ENCODE results near the gene MAP1LC3B2. TPM values are rescaled to one million over a fixed set of nuclear protein-coding genes. Genes with fewer than 3 reads are reported as not detected.

MAP1LC3B2 gene
- total RNA-seq, 1 experiment from 2014 or later: 1.5 TPM

DNA sequence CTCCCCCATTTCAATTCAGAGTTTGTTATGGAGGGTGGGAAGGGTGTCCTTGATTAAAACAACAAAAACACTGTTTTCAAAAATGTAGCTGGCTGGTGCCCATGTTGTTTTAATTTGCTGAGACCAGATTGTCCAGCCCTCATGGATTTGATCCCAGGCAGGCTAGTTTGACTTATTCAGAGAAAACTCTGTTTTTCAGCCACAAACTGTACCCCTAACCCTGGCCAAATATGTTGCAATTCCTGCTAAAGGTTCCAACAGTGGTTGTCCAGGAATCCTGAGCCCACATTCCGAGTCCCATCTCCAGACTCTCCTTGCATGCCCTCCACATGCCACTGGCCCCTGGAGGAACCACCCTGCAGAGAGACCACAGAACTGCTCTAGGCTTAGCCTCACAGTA lies 36.0 kb downstream of the MAP1LC3B2 start:
- no peak overlapping the region for H3K27ac ChIP-seq (ENCODE audit: insufficient read length, low read depth, low read length)
- H2BK12ac ChIP-seq (ENCODE audit: insufficient read length, low read depth, low read length): no peak overlapping the region
- no peak overlapping the region for H3K23ac ChIP-seq (ENCODE audit: insufficient read length, low read depth, low read length)
- no peak overlapping the region for H4K91ac ChIP-seq (ENCODE audit: insufficient read length, low read depth, low read length)
- no peak overlapping the region for H4K5ac ChIP-seq (ENCODE audit: insufficient read length, low read depth, low read length)
- H3K9ac ChIP-seq (ENCODE audit: extremely low read depth, insufficient read length, low read length): no peak overlapping the region
- H2BK120ac ChIP-seq (ENCODE audit: low read depth, low read length, poor library complexity, severe bottlenecking): no peak overlapping the region
- Mint-ChIP-seq H3K36me3 (ENCODE audit: insufficient read depth in 1 of 3, low read depth in 3 of 3) (no peaks in the 10 kb centered on the region; a peak in 1 of 7 replicates), H3K4me1 (peaks cover 18 to 22% of the 10 kb centered on the region in 2 experiments), H3K4me3 (no peak overlapping the region), H3K27ac (no peak overlapping the region), H3K27me3 (ENCODE audit: low read depth) (peaks cover 2% of the 10 kb centered on the region), H3K9me3 (no peaks in the 10 kb centered on the region; a peak in 2 of 5 replicates)
- no peaks in the 10 kb centered on the region; the same call in 1 of the 2 replicates for H3K4me1 ChIP-seq (ENCODE audit: insufficient read depth, low read length)
- TF ChIP-seq, protein P1, sequence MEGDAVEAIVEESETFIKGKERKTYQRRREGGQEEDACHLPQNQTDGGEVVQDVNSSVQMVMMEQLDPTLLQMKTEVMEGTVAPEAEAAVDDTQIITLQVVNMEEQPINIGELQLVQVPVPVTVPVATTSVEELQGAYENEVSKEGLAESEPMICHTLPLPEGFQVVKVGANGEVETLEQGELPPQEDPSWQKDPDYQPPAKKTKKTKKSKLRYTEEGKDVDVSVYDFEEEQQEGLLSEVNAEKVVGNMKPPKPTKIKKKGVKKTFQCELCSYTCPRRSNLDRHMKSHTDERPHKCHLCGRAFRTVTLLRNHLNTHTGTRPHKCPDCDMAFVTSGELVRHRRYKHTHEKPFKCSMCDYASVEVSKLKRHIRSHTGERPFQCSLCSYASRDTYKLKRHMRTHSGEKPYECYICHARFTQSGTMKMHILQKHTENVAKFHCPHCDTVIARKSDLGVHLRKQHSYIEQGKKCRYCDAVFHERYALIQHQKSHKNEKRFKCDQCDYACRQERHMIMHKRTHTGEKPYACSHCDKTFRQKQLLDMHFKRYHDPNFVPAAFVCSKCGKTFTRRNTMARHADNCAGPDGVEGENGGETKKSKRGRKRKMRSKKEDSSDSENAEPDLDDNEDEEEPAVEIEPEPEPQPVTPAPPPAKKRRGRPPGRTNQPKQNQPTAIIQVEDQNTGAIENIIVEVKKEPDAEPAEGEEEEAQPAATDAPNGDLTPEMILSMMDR (conservative IDR thresholded peaks at IDR 0.05): no peak
- H2BK5ac ChIP-seq (ENCODE audit: insufficient read length, low read length): no peak overlapping the region
- no peak overlapping the region for H3K4ac ChIP-seq (ENCODE audit: low read depth, low read length)
- no peak overlapping the region for H3K14ac ChIP-seq (ENCODE audit: insufficient read depth, low read length)
- no peaks in the 10 kb centered on the region for H3K27me3 ChIP-seq (ENCODE audit: insufficient read depth, low read length)
- H3K23me2 ChIP-seq (ENCODE audit: insufficient read length, low read depth, low read length, poor library complexity, severe bottlenecking): no peaks in the 10 kb centered on the region
- no peak for DNase-seq
- H4K20me1 ChIP-seq (ENCODE audit: control insufficient read depth, insufficient read depth, insufficient read length): no peaks in the 10 kb centered on the region
- WGBS (ENCODE audit: extremely low coverage, insufficient read length, low lambda C conversion rate): no CpG with 5 or more reads among the region's 1 CpG
- no peak overlapping the region for H2BK15ac ChIP-seq (ENCODE audit: low read depth, low read length)
- no peak overlapping the region for H4K8ac ChIP-seq (replicated peaks; ENCODE audit: insufficient read length, low read depth, low read length)
- no peak overlapping the region for H2AK5ac ChIP-seq (ENCODE audit: insufficient read length, low read length)
- H3K18ac ChIP-seq (ENCODE audit: insufficient read length, low read depth, low read length): no peak overlapping the region
- no peaks in the 10 kb centered on the region for H3K79me2 ChIP-seq (ENCODE audit: insufficient read depth, low read length)
- no peak overlapping the region for H2BK20ac ChIP-seq (ENCODE audit: low read depth, low read length, poor library complexity, severe bottlenecking)
- H3K4me2 ChIP-seq (ENCODE audit: insufficient read depth, insufficient read length, low read length): no peak overlapping the region
- no peak overlapping the region for H3K56ac ChIP-seq (ENCODE audit: insufficient read length, low read depth, low read length)
- H3K9me3 ChIP-seq (ENCODE audit: control insufficient read depth, low read depth, low read length): no peaks in the 10 kb centered on the region
- no peak overlapping the region for H3T11ph ChIP-seq (ENCODE audit: low read length)
- H3K79me1 ChIP-seq (ENCODE audit: insufficient read depth, low read depth, low read length, poor library complexity, severe bottlenecking): no peaks in the 10 kb centered on the region
- H2AFZ ChIP-seq (ENCODE audit: low read length): no peak overlapping the region
